ENCODE results near the gene ETFBKMT.

GRCh38 chr12:31651893-31652521, 7.5 kb upstream of the ETFBKMT start:
- TF ChIP-seq FOXA1 (IDR thresholded peaks at IDR 0.05) (no peak), BHLHE40 (IDR thresholded peaks at IDR 0.05; ENCODE audit: borderline replicate concordance) (no peak), SUZ12 (IDR thresholded peaks at IDR 0.05) (no peak), FOXK2 (IDR thresholded peaks at IDR 0.05) (no peak), FOXM1 (IDR thresholded peaks at IDR 0.05; ENCODE audit: borderline replicate concordance) (no peak)
